IMR-90 (cell line): ENCODE measurements around the gene NABP1. TPM values are rescaled to one million over a fixed set of nuclear protein-coding genes. Genes with fewer than 3 reads are reported as not detected.

ENCODE experiments used
- ATAC-seq: fragments of 200-7000 bp; cut with Tn5 transposase; 2 replicates; pipeline ENCODE4 v1.9.1; 2020; ENCODE audit warnings: low read depth, mild to moderate bottlenecking, moderate library complexity
- BruUV-seq: library from RNA; stranded (reverse); fragments of 400-500 nt; replicated peaks from 2 replicates; lab custom pipeline; 2021; lab: Mats Ljungman, UMichigan
- CTCF ChIA-PET: fragments of 300-600 bp; formaldehyde crosslinking; extraction: SDS; loops from one replicate; lab custom pipeline; 2021; ENCODE audit warnings: antibody characterized with exemption; lab: Yijun Ruan, JAX
- POLR2A ChIA-PET: fragments of 300-600 bp; sonication (Branson Sonifier 250); formaldehyde crosslinking; loops from one replicate; lab custom pipeline; 2022; ENCODE audit warnings: antibody characterized with exemption; ENCODE audit not compliant: unreplicated experiment; lab: Charles Lee
- DNase-seq: peaks from one replicate; pipeline ENCODE4 v3.0.0; 2013
- H2AFZ ChIP-seq: replicated peaks from 2 replicates; pipeline ENCODE3; 2013; ENCODE audit warnings: low read length, mild to moderate bottlenecking; ENCODE audit not compliant: poor library complexity
- H2AK5ac ChIP-seq: 2 replicates; pipeline ENCODE4 v1.6.1; 2013; ENCODE audit warnings: low read depth, low read length, inconsistent platforms
- H2AK9ac ChIP-seq: replicated peaks from 2 replicates; pipeline ENCODE3; 2013; ENCODE audit warnings: mild to moderate bottlenecking, low read depth, low read length, moderate library complexity; ENCODE audit not compliant: poor library complexity
- H2BK120ac ChIP-seq: 2 replicates; pipeline ENCODE4 v1.6.1; 2013; ENCODE audit warnings: low read depth, low read length, inconsistent platforms
- H2BK15ac ChIP-seq: 3 replicates; pipeline ENCODE4 v1.6.1; 2013; ENCODE audit warnings: low read depth, low read length, inconsistent platforms
- H2BK20ac ChIP-seq: 2 replicates; pipeline ENCODE4 v1.6.1; 2013; ENCODE audit warnings: low read depth, mild to moderate bottlenecking, inconsistent platforms, low read length, moderate library complexity
- H2BK5ac ChIP-seq: 2 replicates; pipeline ENCODE4 v1.6.1; 2013; ENCODE audit warnings: mild to moderate bottlenecking, low read depth, low read length, inconsistent platforms; ENCODE audit not compliant: poor library complexity, severe bottlenecking
- H3K14ac ChIP-seq: replicated peaks from 2 replicates; pipeline ENCODE4 v1.6.1; 2013; ENCODE audit warnings: low read depth, low read length, inconsistent platforms
- H3K18ac ChIP-seq: 2 replicates; pipeline ENCODE4 v1.6.1; 2013; ENCODE audit warnings: low read depth, low read length, control low read depth
- H3K23ac ChIP-seq: 2 replicates; pipeline ENCODE4 v1.6.1; 2013; ENCODE audit warnings: low read depth, low read length, inconsistent platforms
- H3K27ac ChIP-seq: 2 replicates; pipeline ENCODE4 v1.5.1; 2013; ENCODE audit warnings: mild to moderate bottlenecking, control low read depth, low read length; ENCODE audit not compliant: insufficient read depth
- H3K27me3 ChIP-seq: 2 replicates; pipeline ENCODE4 v1.6.1; 2013; ENCODE audit warnings: low read length; ENCODE audit not compliant: control insufficient read depth, insufficient read depth
- H3K36me3 ChIP-seq: 2 replicates; pipeline ENCODE4 v1.6.1; 2013; ENCODE audit warnings: low read length, mixed read lengths; ENCODE audit not compliant: control insufficient read depth, insufficient read depth
- H3K4ac ChIP-seq: 2 replicates; pipeline ENCODE4 v1.6.1; 2013; ENCODE audit warnings: low read depth, low read length, inconsistent platforms
- H3K4me1 ChIP-seq: 2 replicates; pipeline ENCODE4 v1.6.1; 2013; ENCODE audit warnings: low read length, mixed read lengths; ENCODE audit not compliant: control insufficient read depth, insufficient read depth
- H3K4me2 ChIP-seq: 2 replicates; pipeline ENCODE4 v1.6.1; 2013; ENCODE audit warnings: low read depth, mild to moderate bottlenecking, control low read depth, low read length, moderate library complexity
- H3K4me3 ChIP-seq: 2 replicates; pipeline ENCODE4 v1.5.1; 2013; ENCODE audit warnings: low read depth, mild to moderate bottlenecking, control low read depth, low read length, moderate library complexity; ENCODE audit not compliant: insufficient read depth
- H3K56ac ChIP-seq: 2 replicates; pipeline ENCODE4 v1.6.1; 2013; ENCODE audit warnings: low read length, inconsistent platforms; ENCODE audit not compliant: insufficient read depth; ENCODE audit errors: extremely low read depth
- H3K79me1 ChIP-seq, 2 experiments: 2 replicates each; pipeline ENCODE4 v1.6.1; 2013; ENCODE audit warnings: low read length in 2 of 2, inconsistent platforms in 1 of 2, low read depth in 1 of 2
- H3K9ac ChIP-seq: 2 replicates; pipeline ENCODE4 v1.6.1; 2013; ENCODE audit warnings: low read depth, low read length, control low read depth
- H3K9me1 ChIP-seq: 2 replicates; pipeline ENCODE4 v1.6.1; 2013; ENCODE audit warnings: low read length, inconsistent platforms; ENCODE audit not compliant: insufficient read depth
- H3K9me3 ChIP-seq: 2 replicates; pipeline ENCODE4 v1.6.1; 2013; ENCODE audit warnings: low read length; ENCODE audit not compliant: control insufficient read depth, insufficient read depth
- H4K20me1 ChIP-seq: 2 replicates; pipeline ENCODE4 v1.6.1; 2013; ENCODE audit warnings: low read length, inconsistent platforms; ENCODE audit not compliant: insufficient read depth
- H4K5ac ChIP-seq: 2 replicates; pipeline ENCODE4 v1.6.1; 2013; ENCODE audit warnings: mild to moderate bottlenecking, low read depth, low read length, control low read depth
- H4K8ac ChIP-seq, 2 experiments: 2 replicates each; pipeline ENCODE4 v1.6.1; 2013; ENCODE audit warnings: low read depth in 2 of 2, low read length in 2 of 2, control low read depth in 1 of 2, inconsistent platforms in 1 of 2
- H4K91ac ChIP-seq: 2 replicates; pipeline ENCODE4 v1.6.1; 2013; ENCODE audit warnings: low read depth, low read length, inconsistent platforms; ENCODE audit not compliant: insufficient read depth
- BHLHE40 ChIP-seq: fragments of 150-350 bp; IDR thresholded peaks from 2 replicates; pipeline ENCODE4 v1.6.1; 2016; ENCODE audit warnings: mild to moderate bottlenecking, low read depth, low read length
- POLR2A ChIP-seq: IDR thresholded peaks from 2 replicates; pipeline ENCODE4 v1.6.1; 2012; ENCODE audit warnings: mild to moderate bottlenecking, low read depth, low read length
- USF2 ChIP-seq: fragments of 150-350 bp; IDR thresholded peaks from 2 replicates; pipeline ENCODE4 v1.6.1; 2017; ENCODE audit warnings: mild to moderate bottlenecking, antibody characterized with exemption, low read length, low read depth
- WGBS, 2 experiments: methylation state at CpG; one replicate each; pipeline versions ENCODE4 v1.1.5 to v1.1.7; 2013; ENCODE audit warnings: missing lambda C conversion rate in 2 of 2; ENCODE audit not compliant: insufficient read length in 1 of 2; ENCODE audit errors: extremely low coverage in 2 of 2; 5-methylcytosine and 5-hydroxymethylcytosine counted together
- dilution Hi-C: fragments of 300-500 bp; cut with HindIII; formaldehyde crosslinking; loops from one replicate; pipeline ENCODE4 v1.14.3; 2018; ENCODE audit warnings: low sequenced_read_pairs; ENCODE audit not compliant: unreplicated experiment
- in situ Hi-C: fragments of 300-500 bp; cut with MboI; formaldehyde crosslinking; loops from 3 replicates; pipeline ENCODE4 v1.14.3; 2019; ENCODE audit warnings: low sequenced_read_pairs, inconsistent platforms, mixed read lengths
- intact Hi-C: fragments of 100-400 bp; cut with micrococcal nuclease; formaldehyde crosslinking; loops from 2 replicates; pipeline ENCODE4 v1.10.0; 2022
- polyA plus RNA-seq, 3 experiments: library from polyadenylated mRNA; depleted of rRNA; stranded (reverse); fragments of >200 nt; gene quantifications; 2 replicates each; pipeline ENCODE4 v1.2.3, GENCODE V29; 2012; ENCODE audit warnings: low replicate concordance in 1 of 3
- total RNA-seq: library from RNA; depleted of rRNA; stranded (reverse); fragments of >200 nt; gene quantifications from 2 replicates; pipeline ENCODE4 v1.2.3, GENCODE V29; 2012

The NABP1 gene
- total and polyA plus RNA-seq, 2 of the 4 experiments (the other 2 are of a cell fraction) = 57.7 to 73.3 TPM

GRCh38 chr2:191703079-191703725, 25.3 kb downstream of the NABP1 start:
- Histone ChIP-seq H3K56ac (no peak overlapping the region), H2AFZ (no peak overlapping the region), H2BK120ac (no peak overlapping the region), H3K18ac (no peak overlapping the region), H3K9me1 (no peaks in the 10 kb centered on the region), H2AK5ac (no peak overlapping the region), H3K14ac (no peak overlapping the region), H3K23ac (no peak overlapping the region), H3K27ac (no peak overlapping the region), H3K36me3 (no peaks in the 10 kb centered on the region), H4K8ac (no peak overlapping the region), H3K4me3 (no peak overlapping the region), H2AK9ac (no peak overlapping the region), H3K79me1 (no peaks in the 10 kb centered on the region), H3K9me3 (no peaks in the 10 kb centered on the region), H3K4ac (no peak overlapping the region), H4K5ac (no peak overlapping the region), H4K20me1 (no peaks in the 10 kb centered on the region), H3K9ac (no peak overlapping the region), H2BK20ac (no peak overlapping the region), H2BK5ac (no peak overlapping the region), H4K91ac (no peak overlapping the region), H2BK15ac (no peak overlapping the region), H3K4me1 (no peaks in the 10 kb centered on the region), H3K27me3 (no peaks in the 10 kb centered on the region), H3K4me2 (no peak overlapping the region)
- POLR2A ChIA-PET = no interaction called here
- intact Hi-C loops = loop anchor here (10.0 kb wide), 1 partner anchor 162 kb away; no protein-coding TSS in a partner anchor
- ATAC-seq (no peak), DNase-seq (no peak)
- in situ Hi-C loops = no loop called here
- WGBS, 2 experiments = 100% methylated on average over 5 of the region's 7 CpGs; no CpG with 5 or more reads in 1 of the 2 experiments
- BruUV-seq = no TSS peak
- no peak for TF ChIP-seq BHLHE40
- peak; percentile 22; the same call in 1 of the 2 replicates for TF ChIP-seq POLR2A
- TF ChIP-seq USF2 = no peak
- dilution Hi-C loops = no loop called here
- CTCF ChIA-PET = no interaction called here
